Umbilical cord (tissue), 2 donors: ENCODE measurements around the gene CAMTA1. TPM values are rescaled to one million over a fixed set of nuclear protein-coding genes. Genes with fewer than 3 reads are reported as not detected.
"Not testable (repeated sequence)": the region's sequence is repeated elsewhere in the genome, so short reads cannot be mapped to it uniquely, and the experiment has no call there.

Experiments
- DNase-seq: peaks from one replicate; pipeline ENCODE4 v3.0.0-alpha.2; 2015; ENCODE audit warnings: low spot score
- total RNA-seq: library from RNA; depleted of rRNA; stranded (reverse); fragments of >200 nt; gene quantifications from one replicate; pipeline ENCODE4 v1.2.3, GENCODE V29; 2014; ENCODE audit warnings: low replicate concordance; ENCODE audit not compliant: insufficient read depth

Gene CAMTA1
- total RNA-seq, 1 donor from 2014 or later = 29.6 TPM

DNA sequence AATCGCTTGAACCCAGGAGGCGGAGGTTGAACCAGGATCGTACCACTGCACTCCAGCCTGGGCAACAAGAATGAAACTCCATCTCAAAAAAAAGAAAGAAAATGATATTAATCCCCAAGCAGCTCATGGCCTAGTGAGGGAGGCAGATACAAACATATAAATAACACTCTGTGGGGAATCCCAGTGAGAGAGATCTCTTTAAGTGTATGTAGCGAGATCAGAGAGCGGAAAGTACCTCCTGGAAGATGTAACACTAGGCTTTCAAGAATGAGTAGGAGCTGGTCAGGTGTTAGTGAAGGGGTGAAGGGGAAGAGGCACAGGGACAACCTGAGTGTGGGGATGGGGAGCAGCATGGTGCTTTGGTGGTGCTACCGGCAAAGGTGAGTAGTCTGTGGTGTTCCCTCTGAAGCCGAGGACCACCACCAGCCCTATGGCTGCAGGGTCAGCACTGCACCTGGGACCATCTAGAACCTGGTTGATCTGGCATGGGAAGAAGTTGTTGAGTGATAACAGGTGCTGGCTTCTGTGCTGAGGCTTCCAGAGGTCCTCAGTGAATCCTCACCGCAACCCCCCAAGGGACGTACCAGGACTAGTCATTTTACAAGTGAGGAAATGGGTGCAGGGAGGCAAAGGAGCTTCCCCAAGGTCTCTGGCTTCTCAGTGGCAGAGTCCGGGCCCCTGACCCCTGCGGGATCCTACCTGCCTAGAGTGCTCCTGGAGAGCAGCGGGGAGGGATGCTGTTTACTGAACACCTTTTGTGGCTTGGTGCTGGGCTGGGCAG is 618.2 kb downstream of the CAMTA1 start:
- DNase-seq = no peak

- DNase-seq = no peak
These were observed 618.9 kb downstream of the CAMTA1 start for GRCh38 chr1:7404046-7404742.

DNA sequence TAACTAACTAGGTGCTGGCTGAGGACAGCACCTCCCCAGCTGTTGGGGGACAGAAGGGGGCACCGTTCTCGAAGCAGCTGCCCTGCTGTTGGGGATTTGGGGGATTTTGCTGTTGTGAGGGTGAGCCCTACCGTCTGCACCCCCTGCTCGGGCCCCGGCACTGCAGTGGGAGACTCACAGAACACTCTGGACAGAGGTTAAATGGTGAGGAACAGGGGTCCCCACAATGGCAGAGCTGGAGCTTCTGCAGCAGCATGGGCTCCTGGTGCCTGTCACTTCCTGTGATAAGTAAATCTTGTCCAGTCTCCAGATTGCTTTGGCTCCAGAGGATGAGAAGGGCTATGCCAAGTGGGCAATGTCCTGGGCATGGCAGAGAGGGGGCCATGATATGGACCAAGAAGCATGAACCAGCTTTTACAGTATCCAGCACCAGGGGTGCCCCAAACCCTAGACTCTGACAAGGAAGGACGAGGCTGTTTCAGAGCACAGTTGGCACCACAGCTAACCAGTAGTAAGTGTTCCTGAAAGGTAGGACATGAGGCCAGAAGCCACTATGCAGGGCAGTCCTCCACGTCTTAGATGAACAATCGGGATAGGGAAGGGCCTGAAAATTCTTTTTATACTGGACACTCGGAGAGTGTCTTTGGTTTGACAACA is 620.7 kb downstream of the CAMTA1 start:
- DNase-seq = no peak

DNA sequence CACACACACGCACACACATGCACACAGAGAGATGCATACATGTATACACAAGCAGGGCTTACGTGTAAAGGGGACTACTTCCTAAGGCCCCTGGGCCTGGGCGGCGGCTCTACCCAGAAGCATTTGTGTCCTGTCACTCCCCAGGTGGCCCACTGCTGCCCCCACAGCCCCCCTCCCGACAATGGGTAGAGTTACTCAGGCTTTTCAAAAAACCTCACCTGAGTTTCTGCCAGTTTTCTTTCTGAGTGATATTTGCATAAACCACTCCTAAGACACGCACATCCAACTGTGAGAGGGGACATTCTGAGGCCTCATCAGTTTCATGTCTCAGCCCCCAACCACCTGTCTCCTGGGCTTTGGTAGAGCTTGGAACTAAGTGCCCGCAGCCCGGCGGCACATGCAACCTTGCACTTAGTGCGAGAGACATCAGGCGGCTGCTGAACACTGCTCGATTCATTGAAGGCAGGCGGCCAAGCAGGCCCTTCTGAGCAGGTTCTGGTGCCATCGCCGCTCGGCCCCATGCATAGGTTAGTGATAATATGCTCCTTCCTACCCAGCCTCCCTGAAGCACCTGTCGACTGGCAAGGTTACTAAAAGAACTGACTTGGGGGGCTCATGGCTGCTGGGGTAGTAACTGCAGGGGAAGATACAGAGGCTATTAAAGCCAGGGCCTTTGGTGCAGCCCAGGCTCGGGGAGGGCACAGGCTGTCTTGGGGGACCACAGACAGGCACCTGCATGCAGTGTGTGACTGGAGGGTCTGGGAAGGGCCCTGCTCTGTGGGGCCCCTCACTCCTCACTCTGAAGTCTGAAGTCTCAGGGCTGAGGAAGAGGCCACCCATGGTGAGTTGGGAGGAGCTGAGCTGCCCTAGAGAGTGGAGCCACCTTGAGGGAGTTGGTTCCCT is 621.6 kb downstream of the CAMTA1 start:
- no peak for DNase-seq

GRCh38 chr1:7407544-7407895 is 622.3 kb downstream of the CAMTA1 start:
- no peak for DNase-seq

DNA sequence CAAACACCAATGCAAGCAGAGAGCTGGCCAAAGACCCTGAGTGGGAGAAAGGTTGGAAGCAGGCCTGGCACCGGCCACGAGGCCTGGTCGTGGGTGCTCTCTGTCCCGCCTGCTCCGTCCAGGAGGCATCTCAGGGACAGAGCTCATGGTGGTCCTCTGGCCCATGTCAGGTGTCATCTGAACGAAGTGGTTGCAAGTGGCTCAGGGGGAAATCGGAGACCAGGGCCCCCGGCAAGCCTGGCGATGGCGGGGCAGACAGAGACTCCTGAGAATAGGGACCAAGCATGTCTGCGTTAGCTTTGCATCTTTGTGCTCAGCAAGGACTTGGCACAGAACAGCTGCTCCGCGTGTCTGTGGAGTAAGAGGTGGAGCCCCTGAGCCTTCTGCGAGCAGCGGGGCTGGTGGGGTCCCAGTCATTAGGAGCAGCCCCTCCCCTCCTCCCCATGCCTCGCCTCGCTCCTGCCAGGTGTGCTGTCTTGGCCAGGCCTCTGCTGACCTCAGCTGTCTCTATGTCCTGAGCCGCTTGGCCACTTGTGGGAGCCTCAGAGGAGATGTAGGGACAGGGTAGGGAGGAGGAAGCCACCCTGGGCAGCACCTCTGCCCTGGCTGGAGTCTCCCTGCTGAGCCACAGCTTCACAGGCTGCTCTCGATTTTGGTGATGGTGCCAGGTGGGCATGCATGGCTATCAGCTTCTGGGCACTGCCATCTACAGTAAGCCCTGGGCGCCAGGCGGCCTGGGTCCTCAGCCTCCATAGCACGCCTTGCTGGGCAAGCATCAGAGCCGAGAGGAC is 622.9 kb downstream of the CAMTA1 start:
- no peak for DNase-seq

GRCh38 chr1:7408771-7409150 is 623.5 kb downstream of the CAMTA1 start:
- no peak for DNase-seq

DNA sequence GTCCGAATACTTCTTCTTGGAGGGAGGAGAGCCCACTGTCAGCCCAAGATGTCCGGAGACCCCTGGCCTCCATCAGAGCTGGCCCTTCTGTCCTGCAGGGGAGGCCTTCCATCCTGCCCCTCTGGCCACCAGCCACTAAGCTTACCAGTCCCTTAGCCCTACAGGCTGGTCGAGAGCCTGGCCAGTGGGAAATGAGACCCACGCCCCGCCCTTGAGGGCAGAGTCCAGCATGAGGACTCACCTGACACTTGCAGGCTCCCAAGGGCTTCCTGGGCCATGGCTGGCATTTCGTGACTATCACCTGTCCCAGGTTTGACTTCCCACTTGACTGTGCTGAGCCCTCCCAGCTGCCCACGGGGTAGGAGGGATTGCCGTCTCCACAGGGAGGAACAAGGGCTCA is 624.0 kb downstream of the CAMTA1 start:
- DNase-seq = no peak

- DNase-seq = no peak
These were observed 624.9 kb downstream of the CAMTA1 start for GRCh38 chr1:7410156-7410555.

- not testable (repeated sequence) for DNase-seq
These were observed 632.4 kb downstream of the CAMTA1 start for GRCh38 chr1:7417618-7418017.

DNA sequence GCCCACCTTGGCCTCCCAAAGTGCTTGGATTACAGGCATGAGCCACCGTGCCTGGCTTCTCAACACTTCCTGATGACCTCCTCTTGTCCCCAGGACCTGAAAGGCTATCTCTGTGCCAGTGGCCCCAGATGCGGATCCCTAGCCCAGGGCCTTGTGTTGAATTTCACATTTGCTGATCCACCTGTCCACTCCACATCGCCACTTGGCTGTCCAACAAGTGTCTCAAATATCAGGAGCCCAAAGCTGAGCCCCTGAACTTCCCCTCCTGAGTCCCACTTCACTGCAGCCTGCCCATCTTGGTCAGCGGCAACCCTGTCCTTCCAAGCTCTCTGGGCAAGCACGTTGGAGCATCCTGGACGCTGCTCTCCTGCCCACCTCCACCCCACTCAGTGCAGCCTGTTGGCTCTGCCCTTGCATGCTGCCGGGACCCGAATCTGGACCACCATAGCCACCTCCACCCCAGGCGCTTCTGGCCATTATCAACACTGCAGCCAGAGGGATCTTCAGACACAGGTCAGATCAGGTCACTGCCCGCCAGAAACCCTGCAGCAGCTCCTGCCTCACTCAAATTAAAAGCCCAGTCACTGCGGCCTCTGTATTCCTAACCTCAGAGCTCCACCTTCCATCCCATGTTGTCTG is 633.3 kb downstream of the CAMTA1 start:
- no peak for DNase-seq

GRCh38 chr1:7420098-7420445 is 634.8 kb downstream of the CAMTA1 start:
- no peak for DNase-seq

DNA sequence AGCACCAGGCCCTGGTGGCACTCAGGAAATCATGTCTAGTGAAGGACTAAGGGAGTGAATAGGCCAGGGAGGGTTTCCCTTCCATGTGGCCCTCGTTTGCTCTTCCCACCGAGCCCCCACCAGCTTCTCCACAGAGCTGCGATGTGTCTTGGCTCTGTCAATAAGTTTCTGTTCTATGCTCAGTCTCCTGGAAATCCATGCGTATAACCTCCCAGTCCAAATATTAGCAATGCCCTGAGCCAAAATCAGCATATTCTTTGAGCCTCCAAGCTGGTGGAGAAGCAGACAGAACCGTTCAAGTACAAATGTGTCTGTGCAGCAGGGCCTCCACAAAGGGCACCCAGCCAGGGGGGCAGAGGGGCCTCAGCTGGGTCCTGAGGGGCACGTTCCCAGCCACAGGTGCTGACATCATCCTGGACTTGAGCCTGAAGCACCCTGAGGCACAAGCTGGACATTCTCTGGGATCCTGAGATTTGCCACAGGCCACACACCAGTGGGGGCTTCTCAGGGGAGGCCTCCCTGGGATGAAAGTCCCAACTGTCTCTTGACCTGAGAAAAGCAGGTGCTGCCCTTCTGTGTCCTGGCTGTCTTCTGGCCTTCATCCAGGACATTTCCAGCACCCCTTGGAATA is 635.3 kb downstream of the CAMTA1 start:
- no peak for DNase-seq

DNA sequence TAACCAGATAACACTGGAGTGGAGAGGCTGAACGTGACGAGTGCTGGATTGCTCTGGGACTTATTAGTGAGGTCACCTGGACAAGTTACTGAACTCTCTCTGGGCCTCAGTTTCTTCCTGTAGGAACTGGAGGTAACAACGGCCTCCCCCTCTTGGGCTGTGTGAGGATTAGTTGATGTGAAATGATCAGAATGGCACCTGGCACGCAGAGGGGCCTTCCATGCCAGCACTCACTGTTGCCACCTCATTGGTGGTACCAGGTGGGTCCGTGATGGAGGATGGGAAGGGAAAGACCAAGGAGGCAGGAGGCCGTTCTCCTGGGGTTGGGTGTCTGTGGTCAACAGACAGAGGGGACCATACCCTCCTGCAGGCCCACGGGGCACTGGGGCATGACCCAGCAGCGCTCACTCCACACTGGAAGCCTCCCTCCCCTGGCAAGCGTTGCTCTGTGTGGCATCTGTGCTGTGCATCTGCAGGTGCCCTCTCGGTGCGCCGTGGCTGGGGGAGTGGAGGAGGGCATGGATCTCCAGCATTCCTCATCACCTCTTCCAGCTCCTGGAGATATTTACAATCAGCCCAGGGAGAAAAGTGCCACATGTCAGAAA is 636.3 kb downstream of the CAMTA1 start:
- no peak for DNase-seq

- DNase-seq = no peak
These were observed 636.8 kb downstream of the CAMTA1 start for GRCh38 chr1:7422081-7422480.

DNA sequence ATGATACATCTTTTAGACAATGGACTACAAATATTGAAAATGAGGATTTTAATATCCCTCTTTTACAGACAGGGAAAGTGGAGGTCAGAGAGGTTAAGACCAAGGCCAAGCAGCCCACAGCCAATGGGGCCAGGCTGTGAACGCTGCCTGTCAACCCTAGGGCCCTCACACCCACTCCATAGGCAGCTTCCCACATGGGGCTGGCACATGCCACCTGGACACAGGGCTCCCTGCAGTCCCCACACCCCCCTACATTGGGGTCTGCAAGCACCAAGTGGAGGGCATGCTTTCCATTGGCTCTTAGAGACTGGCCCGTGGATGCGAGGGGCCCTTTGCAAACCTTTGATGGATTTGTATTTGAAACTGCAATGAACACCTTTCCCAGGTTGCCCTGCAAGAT is 637.3 kb downstream of the CAMTA1 start:
- no peak for DNase-seq

DNA sequence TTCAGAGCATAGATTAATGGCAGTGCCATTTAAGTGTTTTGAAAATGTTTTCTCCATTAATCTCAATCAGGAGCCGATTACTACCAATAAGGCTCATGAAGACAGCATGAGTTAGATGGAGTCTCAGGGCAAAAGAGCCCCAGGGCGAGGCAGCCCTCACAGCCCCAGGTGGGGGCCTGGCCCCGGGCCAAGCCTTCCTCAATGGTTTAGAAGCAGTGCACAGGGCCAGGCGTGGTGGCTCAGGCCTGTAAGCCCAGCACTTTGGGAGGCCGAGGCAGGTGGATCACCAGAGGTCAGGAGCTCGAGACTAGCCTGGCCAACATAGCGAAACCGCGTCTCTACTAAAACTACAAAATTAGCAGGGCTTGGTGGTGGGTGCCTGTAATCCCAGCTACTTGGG is 637.7 kb downstream of the CAMTA1 start:
- DNase-seq = no peak

GRCh38 chr1:7424352-7424890 is 639.2 kb downstream of the CAMTA1 start:
- DNase-seq = no peak

DNA sequence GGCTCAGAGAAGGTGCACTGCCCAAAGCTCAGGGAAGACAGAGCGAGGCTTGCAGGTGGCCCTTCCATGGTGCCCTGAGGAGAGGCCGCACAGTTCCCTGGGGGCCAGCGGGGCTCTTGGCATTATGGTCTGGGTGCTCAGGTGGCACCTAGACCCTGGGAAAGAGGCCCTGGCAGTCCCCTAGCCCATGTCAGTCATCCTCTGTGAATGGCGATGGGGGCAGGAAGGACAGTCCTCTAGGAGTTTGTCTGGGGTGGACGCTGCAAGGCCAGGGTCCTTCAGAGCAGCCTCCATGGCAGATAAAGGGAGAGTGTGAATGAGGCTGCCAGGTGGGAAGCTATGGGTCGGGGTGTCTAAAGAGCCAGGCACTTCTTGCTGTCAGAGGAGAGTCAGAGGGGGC is 640.0 kb downstream of the CAMTA1 start:
- DNase-seq = no peak
